DOHH2 (cell line): Measurements from ENCODE around the gene ZMIZ1.

Experiments used
- H3F3A ChIP-seq: fragments of 200-600 bp; sonication (generic), shearing (Covaris generic); 2 replicates; pipeline ENCODE4 v1.6.0; 2016; ENCODE audit warnings: antibody characterized with exemption, mild to moderate bottlenecking; ENCODE audit not compliant: control insufficient read depth, insufficient read depth
- H3K27ac ChIP-seq: fragments of 200-600 bp; sonication (generic); 2 replicates; pipeline ENCODE4 v1.5.1; 2014; ENCODE audit warnings: low read depth, mild to moderate bottlenecking, low read length, moderate library complexity
- H3K27me3 ChIP-seq: fragments of 200-600 bp; sonication (generic); 2 replicates; pipeline ENCODE4 v1.6.1; 2014; ENCODE audit warnings: mild to moderate bottlenecking, low read length, mixed read lengths; ENCODE audit not compliant: control insufficient read depth
- H3K36me3 ChIP-seq: fragments of 200-600 bp; sonication (generic); 2 replicates; pipeline ENCODE4 v1.6.1; 2014; ENCODE audit warnings: mild to moderate bottlenecking, low read length, moderate library complexity, mixed read lengths; ENCODE audit not compliant: control insufficient read depth
- H3K4me1 ChIP-seq: fragments of 200-600 bp; sonication (generic); 2 replicates; pipeline ENCODE4 v1.6.1; 2014; ENCODE audit warnings: mild to moderate bottlenecking, low read length, mixed read lengths; ENCODE audit not compliant: control insufficient read depth
- H3K4me2 ChIP-seq: fragments of 200-600 bp; sonication (generic); 2 replicates; pipeline ENCODE4 v1.6.0; 2014; ENCODE audit warnings: mild to moderate bottlenecking, low read length, moderate library complexity
- H3K4me3 ChIP-seq: fragments of 200-600 bp; sonication (generic); 2 replicates; pipeline ENCODE4 v1.5.1; 2014; ENCODE audit warnings: mild to moderate bottlenecking, low read length, mixed read lengths
- H3K79me2 ChIP-seq: fragments of 200-600 bp; sonication (generic); 2 replicates; pipeline ENCODE4 v1.6.1; 2014; ENCODE audit warnings: mild to moderate bottlenecking, low read length, mixed read lengths; ENCODE audit not compliant: control insufficient read depth
- H3K9me2 ChIP-seq: fragments of 200-600 bp; sonication (generic); replicated peaks from 2 replicates; pipeline ENCODE4 v1.6.1; 2014; ENCODE audit warnings: mild to moderate bottlenecking, low read length, mixed read lengths; ENCODE audit not compliant: control insufficient read depth
- H3K9me3 ChIP-seq: fragments of 200-600 bp; sonication (generic); 2 replicates; pipeline ENCODE4 v1.6.1; 2014; ENCODE audit warnings: antibody characterized with exemption, low read length, mixed read lengths; ENCODE audit not compliant: control insufficient read depth, insufficient read depth
- H4K20me1 ChIP-seq: fragments of 200-600 bp; sonication (generic); 2 replicates; pipeline ENCODE4 v1.6.0; 2014; ENCODE audit warnings: low read depth, mild to moderate bottlenecking, antibody characterized with exemption, low read length, moderate library complexity; ENCODE audit not compliant: control insufficient read depth, insufficient read depth
- EZH2phosphoT487 ChIP-seq: fragments of 200-600 bp; sonication (generic); IDR thresholded peaks from 2 replicates; pipeline ENCODE4 v1.6.1; 2017; ENCODE audit warnings: borderline replicate concordance, mild to moderate bottlenecking, antibody characterized with exemption, low read length, moderate library complexity, mixed read lengths
- TF ChIP-seq, protein P1 (sequence below): fragments of 200-600 bp; sonication (generic); IDR thresholded peaks from one replicate; pipeline ENCODE4 v1.5.1; 2014; ENCODE audit warnings: antibody characterized with exemption, mild to moderate bottlenecking, low read depth, low read length; ENCODE audit not compliant: poor library complexity, severe bottlenecking

The ZMIZ1 gene

DNA sequence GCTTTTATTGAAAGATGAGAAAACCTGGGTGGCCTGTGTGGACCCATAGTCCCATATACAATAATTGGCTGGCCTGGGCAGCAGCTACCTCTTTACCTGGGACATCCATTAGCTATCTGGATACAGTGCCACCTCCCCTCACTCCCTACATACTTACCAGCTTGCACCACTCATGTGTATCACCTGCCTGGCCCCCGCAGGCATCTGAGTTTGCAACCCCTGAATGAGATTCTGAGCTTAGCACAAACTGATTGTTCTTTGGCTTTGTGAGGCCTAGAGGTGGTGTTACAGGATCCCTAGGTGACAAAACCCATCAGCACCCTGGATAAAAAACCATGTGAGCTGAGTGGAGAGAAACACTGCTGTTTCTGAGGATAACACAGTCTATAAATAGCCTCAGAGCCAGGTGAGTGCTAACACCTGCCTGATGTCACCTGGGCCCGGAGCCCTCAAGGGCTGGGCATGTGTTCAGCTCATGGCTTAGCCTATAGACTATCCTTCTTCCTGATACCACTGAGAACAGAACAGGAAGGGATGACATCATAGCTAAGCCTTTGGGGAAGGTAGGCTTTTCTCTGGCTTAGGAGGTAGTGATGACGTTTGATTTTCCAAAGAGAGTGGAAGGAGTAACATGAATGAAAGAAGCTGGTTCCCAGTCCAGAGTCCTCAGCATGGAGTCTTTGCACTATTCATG is 275.9 kb downstream of the ZMIZ1 start:
- H3K27ac ChIP-seq: no peak overlapping the region
- H3K4me1 ChIP-seq: peaks cover 25% of the 10 kb centered on the region
- no peak overlapping the region for H3K4me2 ChIP-seq
- H3K4me3 ChIP-seq: no peak overlapping the region
- H3K27me3 ChIP-seq: no peaks in the 10 kb centered on the region
- no peaks in the 10 kb centered on the region for H3K9me3 ChIP-seq
- H3F3A ChIP-seq: no peaks in the 10 kb centered on the region
- H3K36me3 ChIP-seq: peaks cover 22% of the 10 kb centered on the region
- peaks cover 16% of the 10 kb centered on the region; the same call in 1 of the 2 replicates for H4K20me1 ChIP-seq
- no peak for TF ChIP-seq EZH2phosphoT487
- TF ChIP-seq, protein P1, sequence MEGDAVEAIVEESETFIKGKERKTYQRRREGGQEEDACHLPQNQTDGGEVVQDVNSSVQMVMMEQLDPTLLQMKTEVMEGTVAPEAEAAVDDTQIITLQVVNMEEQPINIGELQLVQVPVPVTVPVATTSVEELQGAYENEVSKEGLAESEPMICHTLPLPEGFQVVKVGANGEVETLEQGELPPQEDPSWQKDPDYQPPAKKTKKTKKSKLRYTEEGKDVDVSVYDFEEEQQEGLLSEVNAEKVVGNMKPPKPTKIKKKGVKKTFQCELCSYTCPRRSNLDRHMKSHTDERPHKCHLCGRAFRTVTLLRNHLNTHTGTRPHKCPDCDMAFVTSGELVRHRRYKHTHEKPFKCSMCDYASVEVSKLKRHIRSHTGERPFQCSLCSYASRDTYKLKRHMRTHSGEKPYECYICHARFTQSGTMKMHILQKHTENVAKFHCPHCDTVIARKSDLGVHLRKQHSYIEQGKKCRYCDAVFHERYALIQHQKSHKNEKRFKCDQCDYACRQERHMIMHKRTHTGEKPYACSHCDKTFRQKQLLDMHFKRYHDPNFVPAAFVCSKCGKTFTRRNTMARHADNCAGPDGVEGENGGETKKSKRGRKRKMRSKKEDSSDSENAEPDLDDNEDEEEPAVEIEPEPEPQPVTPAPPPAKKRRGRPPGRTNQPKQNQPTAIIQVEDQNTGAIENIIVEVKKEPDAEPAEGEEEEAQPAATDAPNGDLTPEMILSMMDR: no peak
- peaks cover 24% of the 10 kb centered on the region for H3K79me2 ChIP-seq
- H3K9me2 ChIP-seq: no peaks in the 10 kb centered on the region

DNA sequence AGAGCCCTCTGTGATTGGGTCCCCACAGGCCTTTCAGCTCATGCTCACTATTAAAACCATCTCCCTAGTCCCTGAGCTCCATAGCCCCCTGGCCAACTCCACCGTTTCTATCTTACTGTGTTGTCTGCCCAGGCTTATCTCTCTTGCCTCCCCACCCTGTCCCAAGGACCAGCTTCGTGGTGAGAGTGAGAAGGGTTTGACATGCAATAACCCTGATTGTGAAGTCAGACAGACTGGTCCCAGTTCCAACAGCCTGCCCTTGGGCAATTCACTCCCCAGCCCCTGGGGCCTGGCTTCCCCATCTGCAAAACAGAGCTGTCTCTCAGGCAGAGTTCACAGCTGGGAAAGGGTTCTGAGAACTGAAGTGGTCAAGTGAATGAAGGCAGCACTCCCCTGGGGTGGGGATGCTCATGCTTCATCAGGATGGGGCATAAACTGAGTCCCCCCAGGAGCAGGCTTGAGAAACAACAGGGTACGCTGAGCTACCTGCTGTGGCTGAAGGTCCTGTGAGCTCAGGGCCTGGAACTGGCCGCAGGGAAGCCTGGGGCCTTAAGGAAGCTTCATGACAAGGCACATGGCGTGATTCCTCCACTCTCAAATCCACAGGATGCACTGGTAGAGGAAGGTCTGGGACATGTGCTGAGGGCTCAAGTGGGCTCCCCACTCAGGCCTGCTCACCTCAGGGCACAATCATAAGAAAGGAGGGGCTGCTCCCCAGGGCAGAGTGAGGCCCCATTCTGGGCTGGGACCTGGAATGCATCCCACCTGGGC is 276.7 kb downstream of the ZMIZ1 start:
- Histone ChIP-seq H3K4me1 (peaks cover 25% of the 10 kb centered on the region), H3K9me2 (no peaks in the 10 kb centered on the region), H3K27ac (no peak overlapping the region), H4K20me1 (peaks cover 23% of the 10 kb centered on the region; the same call in 1 of the 2 replicates), H3F3A (no peaks in the 10 kb centered on the region), H3K27me3 (no peaks in the 10 kb centered on the region), H3K4me3 (no peak overlapping the region), H3K9me3 (no peaks in the 10 kb centered on the region), H3K79me2 (peaks cover 32% of the 10 kb centered on the region), H3K4me2 (no peak overlapping the region), H3K36me3 (peaks cover 30% of the 10 kb centered on the region)
- TF ChIP-seq, protein P1: no peak
- TF ChIP-seq EZH2phosphoT487: no peak

DNA sequence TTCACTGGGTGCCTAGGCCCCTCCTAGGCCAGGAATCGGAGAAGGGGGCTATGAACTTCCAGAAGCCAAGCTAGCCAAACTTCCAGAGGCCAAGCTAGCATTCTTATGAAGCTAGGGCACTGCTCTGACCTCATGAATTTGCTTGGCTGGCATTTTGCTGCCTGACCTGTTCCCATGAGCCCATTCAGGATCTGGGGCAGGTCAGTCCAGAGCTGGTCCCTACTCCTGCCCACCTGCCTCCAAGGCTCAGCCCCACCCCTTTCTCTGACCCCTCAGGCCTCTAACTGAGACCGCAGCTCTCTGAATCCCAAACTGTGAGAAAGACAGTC is 277.2 kb downstream of the ZMIZ1 start:
- Histone ChIP-seq H3K36me3 (peaks cover 35% of the 10 kb centered on the region), H3K4me2 (no peak overlapping the region), H3K4me3 (no peak overlapping the region), H4K20me1 (peaks cover 28% of the 10 kb centered on the region; the same call in 1 of the 2 replicates), H3K4me1 (peaks cover 25% of the 10 kb centered on the region), H3K9me3 (no peaks in the 10 kb centered on the region), H3K79me2 (peaks cover 37% of the 10 kb centered on the region), H3F3A (no peaks in the 10 kb centered on the region), H3K27me3 (no peaks in the 10 kb centered on the region), H3K9me2 (no peaks in the 10 kb centered on the region), H3K27ac (no peak overlapping the region)
- TF ChIP-seq, protein P1: no peak
- no peak for TF ChIP-seq EZH2phosphoT487
